ENCODE measurements around the gene TCEAL1.
"Not testable (repeated sequence)": the region's sequence is repeated elsewhere in the genome, so short reads cannot be mapped to it uniquely, and the experiment has no call there.

- TF ChIP-seq CTCF (IDR thresholded peaks at IDR 0.05; ENCODE audit: borderline replicate concordance, extremely low read depth, low read length, poor library complexity, severe bottlenecking); EZH2 (IDR thresholded peaks at IDR 0.05; ENCODE audit: borderline replicate concordance, low read depth, low read length, severe bottlenecking): not testable (repeated sequence)
Measured at GRCh38 chrX:103638479-103639346, 9.9 kb downstream of the TCEAL1 start.

Data from DND-41 (cell line).